Upper lobe of right lung (tissue), 1 donor: ENCODE measurements around the gene CHPT1. TPM values are rescaled to one million over a fixed set of nuclear protein-coding genes. Genes with fewer than 3 reads are reported as not detected.

ENCODE experiments used
- ATAC-seq: fragments of 200-7000 bp; cut with Tn5 transposase; one replicate; pipeline ENCODE4 v1.9.1; 2020; ENCODE audit warnings: mild to moderate bottlenecking, moderate library complexity
- DNase-seq: peaks from one replicate; pipeline ENCODE4 v3.0.0-alpha.2; 2020
- H3K27ac ChIP-seq: fragments of 200-600 bp; one replicate; pipeline ENCODE4 v1.8.0; 2022
- H3K27me3 ChIP-seq: fragments of 200-600 bp; one replicate; pipeline ENCODE4 v1.8.0; 2022; ENCODE audit warnings: mild to moderate bottlenecking
- H3K36me3 ChIP-seq: fragments of 200-600 bp; one replicate; pipeline ENCODE4 v1.8.0; 2022
- H3K4me1 ChIP-seq: fragments of 200-600 bp; one replicate; pipeline ENCODE4 v1.8.0; 2022
- H3K4me3 ChIP-seq: fragments of 200-600 bp; one replicate; pipeline ENCODE4 v1.8.0; 2022; ENCODE audit warnings: mild to moderate bottlenecking
- H3K9me3 ChIP-seq: fragments of 200-600 bp; one replicate; pipeline ENCODE4 v1.8.0; 2022
- intact Hi-C: fragments of 100-400 bp; cut with DNase I; formaldehyde crosslinking; loops from one replicate; pipeline ENCODE4 v1.11.0; 2022
- total RNA-seq: library from RNA; stranded (reverse); fragmentation: NEBNext Ultra II Directional; extraction: Animal tissue kit (Norgen Biotek cat#: 25700); gene quantifications from one replicate; pipeline ENCODE4 v1.2.1, GENCODE V29; 2021
- TF ChIP-seq, protein P1 (sequence below): fragments of 200-600 bp; IDR thresholded peaks from one replicate; pipeline ENCODE4 v1.8.0; 2022; ENCODE audit warnings: antibody characterized with exemption
- donor health status: DM: no; HTN: yes; CAD: no; lungs with severe emphysema.

The CHPT1 gene
- total RNA-seq, 1 donor from 2014 or later: 71.4 TPM

DNA sequence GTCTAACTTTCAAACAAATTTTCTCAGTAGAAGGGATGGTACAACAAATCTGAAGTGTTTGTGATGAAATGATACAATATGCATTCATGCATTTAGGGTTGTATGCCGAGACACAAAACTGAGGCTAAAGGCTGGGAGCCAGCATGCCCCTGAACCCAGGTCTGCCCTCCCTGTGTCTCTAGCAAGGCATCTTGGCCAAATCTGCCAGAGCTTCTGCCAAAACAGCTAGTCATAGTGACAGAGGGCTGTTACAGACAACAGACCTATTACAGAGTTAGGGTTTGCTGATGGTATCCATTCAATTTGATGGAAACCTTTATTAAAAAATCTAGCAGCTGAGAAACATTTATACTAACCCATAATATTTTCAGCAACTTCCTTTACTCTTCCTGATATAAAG lies 11.3 kb upstream of the CHPT1 start:
- Histone ChIP-seq H3K9me3 (no peaks in the 10 kb centered on the region), H3K27ac (no peak overlapping the region), H3K27me3 (no peaks in the 10 kb centered on the region), H3K36me3 (no peaks in the 10 kb centered on the region), H3K4me1 (no peaks in the 10 kb centered on the region), H3K4me3 (no peak overlapping the region)
- no peak for ATAC-seq
- TF ChIP-seq, protein P1, sequence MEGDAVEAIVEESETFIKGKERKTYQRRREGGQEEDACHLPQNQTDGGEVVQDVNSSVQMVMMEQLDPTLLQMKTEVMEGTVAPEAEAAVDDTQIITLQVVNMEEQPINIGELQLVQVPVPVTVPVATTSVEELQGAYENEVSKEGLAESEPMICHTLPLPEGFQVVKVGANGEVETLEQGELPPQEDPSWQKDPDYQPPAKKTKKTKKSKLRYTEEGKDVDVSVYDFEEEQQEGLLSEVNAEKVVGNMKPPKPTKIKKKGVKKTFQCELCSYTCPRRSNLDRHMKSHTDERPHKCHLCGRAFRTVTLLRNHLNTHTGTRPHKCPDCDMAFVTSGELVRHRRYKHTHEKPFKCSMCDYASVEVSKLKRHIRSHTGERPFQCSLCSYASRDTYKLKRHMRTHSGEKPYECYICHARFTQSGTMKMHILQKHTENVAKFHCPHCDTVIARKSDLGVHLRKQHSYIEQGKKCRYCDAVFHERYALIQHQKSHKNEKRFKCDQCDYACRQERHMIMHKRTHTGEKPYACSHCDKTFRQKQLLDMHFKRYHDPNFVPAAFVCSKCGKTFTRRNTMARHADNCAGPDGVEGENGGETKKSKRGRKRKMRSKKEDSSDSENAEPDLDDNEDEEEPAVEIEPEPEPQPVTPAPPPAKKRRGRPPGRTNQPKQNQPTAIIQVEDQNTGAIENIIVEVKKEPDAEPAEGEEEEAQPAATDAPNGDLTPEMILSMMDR: no peak
- intact Hi-C loops: no loop called here
- DNase-seq: no peak

GRCh38 chr12:101690544-101691098 lies 6.8 kb upstream of the CHPT1 start:
- no peak for DNase-seq
- H3K4me3 ChIP-seq: no peak overlapping the region
- no peak for ATAC-seq
- TF ChIP-seq, protein P1: no peak
- no peaks in the 10 kb centered on the region for H3K36me3 ChIP-seq
- no peaks in the 10 kb centered on the region for H3K9me3 ChIP-seq
- intact Hi-C loops: no loop called here
- no peaks in the 10 kb centered on the region for H3K27me3 ChIP-seq
- no peaks in the 10 kb centered on the region for H3K4me1 ChIP-seq
- H3K27ac ChIP-seq: no peak overlapping the region

DNA sequence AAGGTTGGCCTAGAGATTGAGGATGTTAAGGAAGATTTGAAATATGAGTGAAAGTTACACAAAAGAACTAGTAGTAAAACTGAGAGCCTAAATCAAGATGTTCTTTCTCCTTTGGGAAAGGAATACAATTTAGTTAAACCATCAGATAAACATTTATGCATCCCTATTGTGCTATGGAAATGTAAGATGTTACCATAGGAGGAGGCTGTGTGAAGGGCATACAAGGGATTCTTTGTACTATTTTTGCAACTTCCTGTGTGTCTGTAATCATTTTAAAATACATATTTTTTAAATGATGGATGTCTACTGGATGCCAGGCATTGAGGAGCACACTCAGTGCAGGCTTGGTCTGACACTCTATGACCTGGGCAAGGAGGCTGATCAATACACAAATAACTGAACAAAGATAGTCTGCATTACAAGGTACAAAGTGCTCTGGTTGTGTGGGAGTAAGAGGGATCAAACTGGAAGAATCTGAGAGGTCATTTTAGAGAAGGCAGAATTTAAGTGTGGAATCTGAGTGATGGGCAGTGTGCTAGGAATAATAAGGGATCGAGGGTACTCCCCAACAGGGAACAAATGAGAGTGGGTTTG lies 5.8 kb upstream of the CHPT1 start:
- DNase-seq (no peak), ATAC-seq (no peak)
- Histone ChIP-seq H3K36me3 (no peaks in the 10 kb centered on the region), H3K27me3 (no peaks in the 10 kb centered on the region), H3K9me3 (no peaks in the 10 kb centered on the region), H3K4me3 (no peak overlapping the region), H3K27ac (no peak overlapping the region), H3K4me1 (peaks cover 4% of the 10 kb centered on the region)
- TF ChIP-seq, protein P1: no peak
- intact Hi-C loops: no loop called here

- Histone ChIP-seq H3K9me3 (no peaks in the 10 kb centered on the region), H3K36me3 (no peaks in the 10 kb centered on the region), H3K4me1 (peaks cover 12% of the 10 kb centered on the region), H3K27me3 (no peaks in the 10 kb centered on the region), H3K4me3 (no peak overlapping the region), H3K27ac (no peak overlapping the region)
- TF ChIP-seq, protein P1: no peak
- ATAC-seq (no peak), DNase-seq (no peak)
- intact Hi-C loops: no loop called here
These were observed 3.1 kb upstream of the CHPT1 start for GRCh38 chr12:101694297-101694848.

DNA sequence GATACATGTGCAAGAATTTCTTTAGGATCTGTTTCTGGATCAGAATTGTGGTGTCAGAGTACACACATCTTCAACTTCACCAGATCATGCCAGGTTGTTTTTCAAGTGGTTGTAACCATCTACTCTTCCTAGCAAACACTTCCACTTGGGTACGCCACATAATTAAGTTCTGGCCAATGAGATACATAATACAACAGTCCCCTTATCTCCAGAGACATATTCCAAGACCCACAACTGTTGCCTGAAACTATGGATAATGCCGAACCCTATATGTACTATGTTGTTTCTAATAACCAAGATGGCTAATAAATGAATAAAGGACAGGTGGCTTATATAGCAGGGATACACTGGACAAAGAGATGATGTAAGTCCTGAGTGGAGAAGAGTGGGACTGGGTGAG lies 2.5 kb upstream of the CHPT1 start:
- DNase-seq (no peak), ATAC-seq (no peak)
- no peaks in the 10 kb centered on the region for H3K36me3 ChIP-seq
- intact Hi-C loops: no loop called here
- no peaks in the 10 kb centered on the region for H3K27me3 ChIP-seq
- H3K27ac ChIP-seq: no peak overlapping the region
- H3K9me3 ChIP-seq: no peaks in the 10 kb centered on the region
- TF ChIP-seq, protein P1: no peak
- no peak overlapping the region for H3K4me3 ChIP-seq
- peaks cover 12% of the 10 kb centered on the region for H3K4me1 ChIP-seq
